GM18505 (cell line): ENCODE results near the gene ANKS3.

ENCODE experiments used
- ATAC-seq: cut with Tn5 transposase; IDR thresholded peaks from one replicate; pipeline ENCODE4 v1.9.1; 2021; ENCODE audit not compliant: unreplicated experiment
- POLR2A ChIP-seq: IDR thresholded peaks from 4 replicates; pipeline ENCODE4 v1.6.1; 2011; ENCODE audit warnings: borderline replicate concordance; ENCODE audit not compliant: insufficient read depth, insufficient read length; ENCODE audit errors: extremely low read depth

ANKS3 gene

DNA sequence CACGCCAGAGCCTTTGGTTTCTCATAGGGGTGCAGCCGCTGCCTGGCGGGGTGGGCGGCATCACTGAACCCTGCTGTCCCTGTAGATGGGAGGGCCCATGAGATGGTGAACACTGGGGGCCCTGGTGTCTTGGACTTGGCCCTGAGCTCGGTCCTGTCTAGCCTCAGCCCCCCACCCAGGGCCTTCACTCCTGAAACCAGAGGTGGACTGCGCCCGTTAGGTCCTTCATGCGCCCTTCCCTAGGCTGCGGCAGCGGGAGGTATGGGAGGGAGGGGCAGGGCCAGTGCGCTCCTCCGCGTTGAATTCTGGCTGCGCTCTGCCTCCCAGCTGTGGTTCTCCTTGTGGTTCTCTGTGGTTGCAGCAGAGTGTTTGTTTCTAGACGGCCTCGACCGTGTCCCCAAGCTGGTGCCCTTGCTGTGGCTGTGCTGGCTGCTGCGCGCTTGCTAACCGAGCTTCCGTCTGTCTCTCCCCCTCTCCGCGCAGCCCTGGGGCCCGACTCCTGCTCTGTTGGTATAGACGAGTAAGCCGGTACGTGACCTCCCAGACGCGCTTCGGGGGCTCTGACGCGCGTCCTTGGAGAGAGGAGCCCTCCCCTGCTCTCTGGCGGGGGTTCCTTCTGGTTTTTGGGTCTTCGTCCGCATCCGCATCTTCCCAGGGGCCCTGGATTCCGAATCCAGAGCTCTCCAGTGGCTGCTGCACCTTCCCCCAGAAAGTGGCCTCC lies 48.1 kb downstream of the ANKS3 start:
- ATAC-seq, result no peak
- no peak for TF ChIP-seq POLR2A

DNA sequence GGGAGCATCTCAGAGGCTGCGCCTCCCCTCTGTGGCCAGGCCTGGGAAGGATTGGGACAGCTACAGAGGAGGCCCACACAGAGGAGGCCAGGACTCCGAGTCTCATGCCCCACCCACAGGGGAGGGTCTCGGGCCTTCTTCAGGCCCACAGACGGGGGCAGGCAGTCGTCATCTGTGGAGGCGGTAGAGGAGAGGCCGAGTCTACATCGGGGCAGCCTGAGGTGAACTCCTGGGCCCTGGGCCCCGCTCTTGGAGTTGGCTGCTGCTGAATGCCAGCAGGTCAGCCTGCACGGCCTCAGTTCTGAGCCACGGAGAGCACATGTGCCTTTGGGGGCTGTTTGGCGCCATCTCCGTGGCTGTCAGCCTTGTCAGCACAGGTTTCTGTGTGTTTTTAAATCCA lies 48.8 kb downstream of the ANKS3 start:
- no peak for TF ChIP-seq POLR2A
- no peak for ATAC-seq

DNA sequence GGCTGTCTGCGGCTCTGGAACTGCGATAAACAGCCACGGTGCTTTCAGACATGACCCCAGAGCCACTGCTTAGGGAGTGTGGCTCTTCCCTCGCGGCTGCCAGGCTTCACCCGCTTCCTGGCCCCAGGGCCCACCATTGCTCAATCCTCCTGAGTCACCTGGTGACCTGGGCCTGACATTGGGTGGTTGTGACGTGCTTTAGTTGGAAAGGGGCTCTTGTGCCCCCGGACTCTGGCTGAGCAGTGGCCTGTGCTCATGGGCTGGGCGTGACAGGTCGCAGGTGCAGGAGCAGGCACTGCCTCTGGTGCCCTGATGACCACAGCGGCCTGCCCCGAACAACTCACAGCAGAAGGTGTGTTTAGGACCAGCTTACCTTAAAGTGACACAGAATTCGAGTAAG lies 49.3 kb downstream of the ANKS3 start:
- ATAC-seq, result no peak
- TF ChIP-seq POLR2A, result no peak

DNA sequence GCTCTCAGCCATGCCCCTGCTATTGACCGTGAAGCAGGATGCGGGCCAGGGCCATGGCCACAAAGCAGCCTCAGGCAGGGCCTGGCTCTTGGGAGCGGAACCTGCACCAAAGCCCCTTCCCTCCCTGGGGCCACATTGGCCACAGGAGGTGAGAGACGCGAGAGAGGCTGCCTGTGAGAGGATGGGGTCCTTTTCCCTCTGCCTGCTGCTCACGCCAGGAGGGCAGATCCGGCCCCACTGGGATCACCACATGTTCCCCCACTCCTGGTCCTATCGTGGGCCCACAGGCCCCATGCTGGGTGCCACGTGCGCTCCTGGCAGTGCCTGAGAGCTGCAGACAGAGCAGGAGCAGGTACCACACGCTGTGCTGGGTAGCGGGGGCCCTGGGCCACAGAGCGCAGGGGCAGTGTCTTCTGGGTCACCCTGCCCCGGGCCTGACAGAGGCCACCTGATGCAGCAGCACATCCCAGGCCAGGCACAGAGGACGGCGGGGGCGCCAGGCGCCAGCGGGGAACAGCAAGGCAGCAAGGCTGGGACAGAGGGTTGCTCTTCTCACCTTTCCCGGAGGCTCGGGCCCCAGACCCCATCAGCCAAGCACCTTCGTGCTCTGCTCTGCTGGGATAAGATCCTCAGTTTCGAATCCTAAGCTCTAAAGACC lies 49.9 kb downstream of the ANKS3 start:
- no peak for TF ChIP-seq POLR2A
- ATAC-seq, result no peak

DNA sequence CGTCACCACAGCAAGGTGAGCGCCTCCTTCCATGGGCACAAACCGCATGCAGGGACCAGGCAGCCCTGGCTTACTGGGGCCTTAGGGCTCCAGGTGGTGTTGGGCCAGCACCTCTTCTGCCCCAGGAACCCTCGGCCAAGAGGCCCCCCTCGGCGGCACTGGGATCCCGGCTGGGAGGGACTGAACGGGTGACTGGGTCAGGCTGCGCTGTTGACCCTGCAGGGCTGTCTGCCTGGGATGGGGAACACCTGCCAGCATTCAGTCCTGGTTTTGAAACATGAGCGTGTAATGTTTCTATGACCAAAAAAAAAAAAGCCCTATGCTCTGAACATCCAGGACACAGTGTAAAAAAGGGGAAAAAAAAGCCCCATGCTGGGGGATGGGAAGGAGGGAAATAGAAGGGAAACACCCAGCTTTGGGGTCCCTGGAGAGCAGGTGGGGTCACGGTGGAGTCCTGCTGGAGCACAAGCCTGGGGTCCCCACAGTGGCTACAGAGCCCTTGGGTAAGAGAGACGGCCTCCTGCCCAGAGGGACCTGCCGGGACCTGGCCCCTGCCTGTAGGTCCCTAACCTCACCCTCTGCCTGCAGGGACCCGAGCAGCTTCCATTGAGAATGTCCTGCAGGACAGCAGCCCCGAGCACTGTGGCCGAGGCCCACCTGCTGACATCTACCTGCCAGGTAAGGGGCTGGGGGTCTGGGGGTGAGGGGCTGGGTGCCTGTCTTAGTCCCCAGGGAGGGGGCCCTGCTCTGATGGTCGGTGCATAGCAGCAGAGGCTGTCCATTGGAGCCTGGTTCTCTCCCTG lies 50.6 kb downstream of the ANKS3 start:
- no peak for TF ChIP-seq POLR2A
- ATAC-seq, result no peak

DNA sequence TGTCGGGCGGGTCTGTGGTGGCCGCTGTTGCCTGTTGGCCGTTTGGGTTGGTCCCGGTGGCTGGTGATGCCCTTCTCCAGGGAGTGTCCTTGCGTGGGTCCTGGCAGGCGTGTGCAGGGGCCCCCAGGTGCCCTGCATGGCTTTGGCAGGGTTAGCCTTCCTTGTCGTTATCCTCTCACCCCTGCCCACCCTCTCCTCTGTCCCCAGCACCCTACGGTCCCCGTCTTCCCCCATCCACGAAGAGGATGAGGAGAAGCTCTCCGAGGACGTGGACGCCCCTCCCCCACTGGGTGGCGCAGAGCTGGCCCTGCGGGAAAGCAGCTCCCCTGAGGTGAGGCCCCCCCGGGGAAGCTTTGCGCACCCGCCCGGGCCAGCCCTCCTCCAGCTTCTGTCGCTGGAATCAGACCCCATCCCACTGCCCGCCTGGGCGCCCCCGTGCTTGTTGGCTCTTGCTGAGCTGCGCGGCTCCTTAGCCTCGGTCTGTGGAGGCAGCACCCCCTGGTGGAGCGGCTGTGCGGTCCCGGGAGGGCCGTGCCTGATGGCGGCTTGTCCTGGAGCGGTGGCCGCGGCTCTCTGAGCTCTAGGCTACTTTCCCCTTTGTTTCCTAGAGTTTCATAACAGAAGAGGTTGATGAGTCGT lies 51.3 kb downstream of the ANKS3 start:
- ATAC-seq, result no peak
- TF ChIP-seq POLR2A, result no peak

DNA sequence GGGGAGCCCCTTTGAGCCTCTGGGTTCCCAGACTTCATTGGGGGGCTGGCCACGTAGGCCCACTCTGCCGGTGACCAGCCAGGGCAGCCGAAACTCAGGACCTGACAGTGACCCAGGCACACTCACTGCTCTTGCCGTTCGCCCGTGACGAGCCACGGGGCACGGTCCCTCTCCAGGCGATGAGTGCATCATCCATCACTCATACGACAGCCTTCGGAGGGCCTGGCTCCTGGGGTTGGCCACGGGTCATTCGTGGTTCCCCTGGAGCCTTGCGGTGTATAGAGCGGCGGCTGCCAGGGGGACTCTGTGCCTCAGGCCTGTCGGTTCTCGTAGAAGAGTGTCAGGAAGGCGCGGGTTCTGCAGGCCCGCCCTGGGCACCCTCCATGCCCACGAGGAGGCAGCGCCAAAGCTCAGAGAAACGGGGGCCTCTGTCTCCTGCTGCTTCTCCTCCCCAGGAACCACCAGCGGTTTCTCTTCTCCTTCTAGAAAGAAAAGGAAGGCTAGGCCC lies 51.9 kb downstream of the ANKS3 start:
- no peak for TF ChIP-seq POLR2A
- no peak for ATAC-seq

DNA sequence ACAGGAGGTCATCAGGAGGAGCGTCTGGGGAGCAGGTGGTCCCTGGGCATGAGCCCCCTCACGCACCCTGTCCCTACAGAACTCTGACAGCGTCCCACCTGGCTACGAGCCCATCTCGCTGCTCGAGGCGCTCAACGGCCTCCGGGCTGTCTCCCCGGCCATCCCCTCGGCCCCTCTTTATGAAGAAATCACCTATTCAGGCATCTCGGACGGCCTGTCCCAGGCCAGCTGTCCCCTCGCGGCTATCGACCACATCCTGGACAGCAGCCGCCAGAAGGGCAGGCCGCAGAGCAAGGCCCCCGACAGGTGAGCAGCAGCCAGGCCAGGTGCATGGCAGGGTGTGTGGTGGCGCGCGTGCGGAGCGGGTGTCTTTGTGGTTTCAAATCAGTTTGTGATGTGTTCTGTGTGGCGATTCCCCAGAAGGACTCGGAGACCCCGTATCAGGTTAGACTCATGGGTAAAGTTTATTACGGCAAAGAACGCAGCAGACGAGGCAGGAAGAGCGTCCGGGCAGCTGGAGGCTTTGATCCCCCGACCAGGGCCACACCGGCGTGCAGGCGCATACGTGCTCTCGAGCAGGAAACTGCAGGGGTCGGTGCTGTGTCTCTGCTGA lies 52.5 kb downstream of the ANKS3 start:
- no peak for ATAC-seq
- TF ChIP-seq POLR2A, result no peak

DNA sequence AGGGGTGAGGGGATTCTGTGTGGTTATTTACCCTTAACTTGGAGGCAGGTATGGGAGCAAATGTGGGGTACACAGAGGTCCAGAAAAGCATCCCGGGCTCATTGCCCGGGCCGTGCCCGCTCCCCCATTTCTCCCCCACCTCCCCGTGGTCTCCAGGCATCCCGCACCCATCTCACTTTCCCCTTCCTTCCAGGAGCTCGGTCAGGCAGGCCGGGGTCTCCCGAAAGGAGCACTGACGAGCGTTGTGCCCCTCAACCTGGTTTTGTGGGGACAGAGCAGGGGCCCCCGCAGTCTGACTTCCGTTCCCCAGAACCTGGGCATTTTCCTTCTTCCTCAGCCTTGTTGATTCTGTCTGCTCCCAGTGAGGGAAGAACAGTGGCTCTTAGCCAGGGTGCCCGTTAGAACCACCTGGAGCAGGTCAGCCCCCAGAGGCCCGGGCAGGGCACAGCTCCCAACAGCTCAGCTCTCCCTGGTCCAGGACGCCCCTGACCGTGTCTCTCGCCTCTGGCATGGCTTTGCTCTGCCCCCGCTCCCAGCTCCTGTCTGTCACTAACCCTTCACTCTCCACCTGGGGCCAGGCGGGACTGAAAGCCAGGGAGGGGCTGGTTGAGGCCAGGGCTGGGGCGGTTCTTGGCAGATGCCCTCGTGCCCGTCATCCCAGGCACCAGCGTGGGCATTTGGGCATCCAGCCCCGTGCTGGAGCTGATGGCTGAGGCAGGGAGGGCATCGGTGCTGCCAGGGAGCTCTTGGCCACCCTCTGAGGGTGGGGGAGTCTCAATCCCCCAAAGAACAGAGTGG lies 53.2 kb downstream of the ANKS3 start:
- no peak for TF ChIP-seq POLR2A
- ATAC-seq, result no peak

DNA sequence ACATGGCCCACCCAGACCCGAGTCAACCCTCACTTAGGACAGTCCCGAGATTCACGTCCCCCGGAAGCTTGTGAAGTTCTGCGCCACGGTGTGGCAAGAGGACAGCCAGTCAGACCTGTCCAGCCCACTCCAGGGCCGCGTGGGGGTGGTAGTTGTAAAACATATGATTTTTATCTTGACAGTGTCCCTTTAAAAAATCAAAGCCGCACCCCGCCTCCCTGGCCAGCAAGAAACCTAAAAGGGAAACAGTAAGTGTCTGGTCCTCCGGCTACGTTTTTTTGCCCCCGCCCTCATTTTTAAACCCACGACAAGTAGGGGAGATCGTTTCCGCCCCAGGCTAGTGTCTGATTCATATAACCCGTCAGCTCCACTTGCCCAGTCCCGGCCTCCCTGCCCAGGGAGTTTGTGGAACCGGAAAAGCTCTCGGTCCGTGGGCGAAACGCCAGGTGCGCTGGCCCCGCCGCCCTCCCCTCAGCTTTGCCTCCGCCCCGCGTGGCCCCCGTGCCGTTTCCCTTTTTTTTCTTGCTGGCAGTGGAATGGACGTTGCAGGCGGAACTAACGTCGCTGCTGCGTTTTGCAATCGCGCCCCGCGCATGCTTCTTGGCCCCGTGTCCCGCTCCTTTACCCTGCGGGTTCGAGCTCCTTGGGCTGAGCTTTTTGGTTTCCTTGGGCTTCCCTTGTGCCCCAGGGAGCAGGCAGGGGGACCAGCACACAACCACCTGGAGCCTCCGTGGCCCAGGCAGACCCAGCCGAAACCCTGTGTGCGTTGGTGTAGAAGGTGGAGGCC lies 54.0 kb downstream of the ANKS3 start:
- no peak for ATAC-seq
- no peak for TF ChIP-seq POLR2A

DNA sequence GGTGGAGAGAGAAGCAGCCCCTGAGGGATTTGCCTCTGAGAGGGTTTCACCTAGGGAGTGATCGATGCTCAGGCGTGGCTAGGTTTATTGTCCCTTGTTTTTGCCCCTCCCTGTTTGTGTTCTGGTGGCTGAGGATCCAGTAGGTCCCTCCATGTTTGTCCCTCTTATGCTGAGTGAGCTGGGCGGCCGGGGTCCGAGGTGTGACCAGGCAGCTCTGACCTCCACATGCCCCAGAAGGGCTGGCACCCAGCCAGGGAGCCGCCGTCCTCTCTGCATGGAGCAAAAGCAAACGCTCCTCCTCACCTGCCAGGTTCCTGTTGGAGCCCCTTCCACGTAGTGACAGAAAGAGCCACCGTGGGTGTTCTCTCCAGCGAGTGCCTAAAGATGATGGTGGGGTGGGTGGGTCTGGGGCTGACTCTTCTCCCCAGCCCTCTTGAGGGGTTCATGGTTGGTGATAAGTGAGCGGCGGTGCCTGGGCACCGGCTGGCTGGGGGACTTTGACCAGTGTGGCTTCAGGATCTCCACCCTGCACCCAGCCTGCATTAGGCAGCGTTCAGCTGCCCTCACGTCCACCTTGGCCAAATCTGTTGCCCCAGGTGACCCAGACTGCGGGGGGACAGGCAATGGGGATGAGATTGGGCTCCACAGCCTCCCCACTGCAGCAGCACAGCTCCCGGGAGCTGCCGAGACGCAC lies 54.8 kb downstream of the ANKS3 start:
- no peak for ATAC-seq
- no peak for TF ChIP-seq POLR2A
